NCI-H1694 (cell line): ENCODE results near the gene PNKD.
A peak's percentile ranks its signal among the peaks of the same experiment; 100 is the strongest.
"Not testable (repeated sequence)": the region's sequence is repeated elsewhere in the genome, so short reads cannot be mapped to it uniquely, and the experiment has no call there.

Experiments
- DNase-seq: peaks from one replicate; lab custom pipeline; 2025; lab: John Stamatoyannopoulos, UW

The PNKD gene

DNA sequence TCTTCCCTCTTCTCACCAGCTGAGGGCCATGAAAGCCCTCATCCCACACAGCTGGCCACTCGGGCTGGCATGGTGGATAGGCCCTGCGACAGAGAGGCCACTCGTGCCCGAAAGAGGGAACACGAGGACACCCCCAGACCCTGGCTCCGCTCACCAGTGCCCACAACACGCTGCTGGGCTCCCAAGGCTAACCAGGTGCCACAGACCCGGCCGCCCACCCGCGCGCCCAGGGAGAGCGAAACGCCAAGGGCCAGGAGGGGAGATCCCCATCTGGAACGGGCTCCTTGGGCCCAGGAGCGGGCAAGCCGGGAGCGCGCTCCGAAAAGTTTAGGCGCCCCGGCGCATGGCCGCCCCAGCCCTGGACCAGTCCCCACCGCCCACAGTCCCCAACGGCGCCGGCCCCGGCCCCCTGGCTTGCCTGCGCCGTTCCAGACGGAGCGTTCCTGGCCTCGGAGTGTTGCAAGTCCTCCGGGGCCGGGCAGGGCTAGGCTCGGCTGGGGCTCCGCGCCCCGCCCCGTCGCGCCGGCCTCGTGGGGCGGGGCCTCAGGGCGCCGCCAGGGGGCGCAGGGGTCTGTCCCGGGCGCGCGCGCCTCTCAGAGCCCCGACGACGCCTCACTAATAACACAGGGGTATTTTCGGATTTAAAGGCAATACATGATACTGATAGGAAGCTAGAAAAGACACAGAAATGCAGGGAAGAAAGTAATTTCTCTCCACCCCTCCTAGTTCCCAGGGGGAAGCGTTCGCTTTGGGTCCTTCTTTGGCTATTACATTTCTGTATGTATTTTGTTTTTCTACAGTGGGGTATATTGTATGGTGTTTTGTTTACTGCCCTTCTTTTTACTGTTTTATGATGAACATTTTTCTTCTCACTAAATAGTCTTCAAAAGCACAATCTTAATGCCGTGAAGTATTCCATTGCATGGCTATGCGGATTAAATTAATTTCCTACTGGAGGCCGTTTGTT is 22.0 kb downstream of the PNKD start, which contains the start of gene TMBIM1:
TMBIM1 (minus strand) TSS at position 456 of the 967 bp plus-strand sequence. CDS start 10,362 bp downstream, outside the sequence.
- no peak for DNase-seq

DNA sequence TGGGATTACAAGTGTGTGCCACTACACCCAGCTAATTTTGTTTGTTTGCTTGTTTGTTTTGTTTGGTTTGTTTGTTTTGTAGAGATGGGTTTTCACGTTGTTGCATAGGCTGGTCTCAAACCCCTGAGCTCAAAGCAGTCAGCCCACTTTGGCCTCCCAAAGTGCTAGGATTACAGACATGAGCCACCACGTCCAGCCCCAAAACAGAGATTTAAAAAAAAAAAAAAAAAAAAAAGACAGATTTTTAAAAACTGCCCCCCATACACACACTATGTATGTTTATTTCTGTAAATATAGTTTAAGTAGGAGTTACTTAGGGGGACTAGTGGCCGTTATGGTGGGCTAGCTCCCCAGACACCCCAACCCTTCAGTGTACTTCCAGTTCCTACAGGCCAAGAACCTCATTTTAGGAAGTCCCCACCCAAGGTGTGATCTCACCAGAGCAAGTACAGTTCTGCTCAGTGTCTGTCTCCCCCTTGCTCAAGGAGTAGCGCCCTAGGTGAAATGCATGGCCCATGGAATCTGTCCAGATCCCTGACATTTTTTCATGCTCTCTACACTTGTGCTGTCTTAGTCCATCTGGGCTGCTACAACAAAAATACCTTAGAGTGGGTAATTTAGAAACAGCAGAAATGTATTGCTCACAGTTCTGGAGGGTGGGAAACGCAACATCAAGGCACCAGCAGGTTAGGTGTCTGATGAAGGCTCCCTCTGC is 23.6 kb downstream of the PNKD start:
- DNase-seq: no peak

DNA sequence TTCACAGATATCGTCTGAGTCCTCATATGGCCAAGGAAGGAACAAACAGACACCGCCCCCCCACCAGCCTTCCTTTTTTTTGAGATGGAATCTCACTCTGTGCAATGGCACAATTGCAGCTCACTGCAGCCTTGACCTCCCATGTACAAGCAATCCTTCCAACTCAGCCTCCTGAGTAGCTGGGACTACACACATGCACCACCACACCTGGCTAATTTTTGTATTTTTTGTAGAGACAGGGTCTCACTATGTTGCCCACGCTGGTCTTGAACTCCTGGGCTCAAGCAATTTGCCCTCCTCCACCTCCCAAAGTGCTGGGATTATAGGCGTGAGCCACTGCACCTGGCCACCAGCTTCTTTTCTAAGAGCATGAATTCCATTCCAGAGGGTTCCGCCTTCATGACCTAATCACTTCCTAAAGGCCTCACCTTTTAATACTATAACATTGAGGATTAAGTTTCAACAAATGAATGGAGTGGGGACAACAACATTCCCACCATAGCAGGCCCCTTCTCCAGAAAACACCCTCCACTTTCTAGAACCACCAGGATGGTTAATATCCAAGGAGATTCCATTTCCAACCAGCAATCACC is 24.2 kb downstream of the PNKD start:
- DNase-seq: no peak

DNA sequence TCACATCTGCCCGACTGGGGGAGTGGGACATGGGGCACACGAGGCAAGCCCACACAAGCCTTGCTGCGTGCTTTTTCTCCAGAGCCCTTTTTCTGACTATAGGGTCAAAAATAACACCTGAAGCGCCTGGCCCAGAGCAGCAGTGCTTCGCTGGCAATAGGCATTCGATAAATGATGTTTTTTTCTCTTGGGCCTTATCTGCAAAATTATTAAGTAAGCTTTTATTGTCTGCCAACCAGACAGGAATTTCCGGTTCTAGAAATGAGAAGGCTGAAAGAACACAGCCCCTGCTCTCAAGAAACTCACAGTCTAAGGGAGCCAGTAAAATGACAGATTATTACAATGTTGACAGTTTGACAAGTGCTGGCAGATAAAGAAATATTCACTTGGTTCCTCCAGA is 24.7 kb downstream of the PNKD start:
- DNase-seq: no peak

DNA sequence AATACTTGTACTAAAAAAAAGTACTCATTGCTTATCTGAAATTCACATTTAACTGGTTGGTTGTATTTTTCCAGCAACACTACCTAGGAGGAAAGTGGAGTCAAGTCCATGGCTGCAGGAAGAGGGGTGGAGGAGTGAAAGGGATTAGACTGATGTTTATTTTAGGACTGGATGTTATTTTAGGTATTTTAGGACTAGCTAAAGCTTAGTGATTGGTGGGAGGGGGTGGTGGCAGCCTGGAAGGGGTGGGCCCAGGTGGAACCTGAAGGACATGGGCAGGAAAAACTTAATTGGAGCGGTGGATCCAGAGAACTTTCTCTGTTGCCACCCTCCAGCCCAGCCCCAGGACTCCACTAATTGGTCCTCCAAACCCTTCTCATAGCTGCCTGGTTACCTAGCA is 25.9 kb downstream of the PNKD start:
- DNase-seq: no peak

DNA sequence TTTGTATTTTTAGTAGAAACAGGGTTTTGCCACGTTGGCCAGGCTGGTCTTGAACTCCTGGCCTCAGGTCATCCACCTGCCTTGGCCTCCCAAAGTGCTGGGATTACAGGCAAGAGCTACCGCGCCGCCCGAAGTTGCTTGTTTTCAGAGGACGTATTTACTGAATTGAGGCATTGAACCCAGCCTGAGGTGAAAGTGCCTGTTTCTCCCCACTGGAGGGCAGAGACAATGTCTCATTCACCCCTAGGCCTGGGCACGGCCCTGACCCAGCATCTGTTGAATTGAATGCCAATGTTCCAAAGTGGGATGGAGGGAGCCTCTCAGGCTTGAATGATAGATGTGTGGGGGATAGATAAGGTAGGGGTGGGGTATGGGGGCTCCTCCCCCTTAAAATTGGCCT is 26.5 kb downstream of the PNKD start:
- DNase-seq: no peak

DNA sequence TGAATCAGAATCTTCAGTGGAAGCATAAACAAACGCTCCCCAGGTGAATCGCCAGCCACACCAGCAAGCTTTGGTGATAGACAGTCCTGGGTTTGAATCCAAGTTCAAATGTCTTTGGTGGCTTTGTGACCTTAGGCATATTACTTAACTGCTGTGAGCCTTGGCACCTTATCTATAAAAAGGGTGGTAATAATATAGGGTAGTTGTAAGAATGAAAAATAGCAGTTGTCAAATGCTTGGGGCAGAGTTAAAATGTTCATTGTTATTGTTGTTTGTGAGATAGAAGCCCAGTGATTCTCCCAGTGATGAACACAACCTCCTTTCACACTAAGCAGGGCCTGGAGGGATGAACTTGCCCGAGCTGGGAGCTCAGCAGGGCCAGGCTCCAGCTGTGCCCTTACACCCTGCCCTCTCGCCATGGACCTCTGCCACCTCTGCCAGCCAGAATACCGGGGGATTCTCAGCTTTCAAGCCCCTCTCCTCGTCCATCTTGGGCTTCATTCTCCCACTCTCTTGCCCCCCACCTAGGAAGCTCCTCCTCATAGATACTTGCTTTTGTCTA is 28.1 kb downstream of the PNKD start:
- DNase-seq: no peak

DNA sequence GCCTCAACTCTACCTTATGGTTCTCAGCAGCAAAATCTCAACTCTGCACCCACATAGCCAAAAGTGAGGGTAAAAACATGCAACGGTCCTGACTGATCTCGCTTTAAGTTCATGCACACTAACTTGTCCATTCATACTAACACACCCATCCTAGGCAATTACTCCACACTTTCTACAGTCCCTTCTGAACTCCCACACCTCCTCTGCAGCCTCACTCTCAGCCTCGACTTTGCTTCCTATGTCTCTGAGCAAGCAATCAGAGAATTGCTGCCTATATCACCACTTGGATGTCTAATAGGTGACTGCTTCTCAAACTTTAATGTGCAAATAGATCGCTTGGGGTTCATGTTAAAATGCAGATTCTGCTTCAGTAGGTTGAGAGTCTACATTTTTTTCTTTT is 29.8 kb downstream of the PNKD start:
- DNase-seq: no peak

DNA sequence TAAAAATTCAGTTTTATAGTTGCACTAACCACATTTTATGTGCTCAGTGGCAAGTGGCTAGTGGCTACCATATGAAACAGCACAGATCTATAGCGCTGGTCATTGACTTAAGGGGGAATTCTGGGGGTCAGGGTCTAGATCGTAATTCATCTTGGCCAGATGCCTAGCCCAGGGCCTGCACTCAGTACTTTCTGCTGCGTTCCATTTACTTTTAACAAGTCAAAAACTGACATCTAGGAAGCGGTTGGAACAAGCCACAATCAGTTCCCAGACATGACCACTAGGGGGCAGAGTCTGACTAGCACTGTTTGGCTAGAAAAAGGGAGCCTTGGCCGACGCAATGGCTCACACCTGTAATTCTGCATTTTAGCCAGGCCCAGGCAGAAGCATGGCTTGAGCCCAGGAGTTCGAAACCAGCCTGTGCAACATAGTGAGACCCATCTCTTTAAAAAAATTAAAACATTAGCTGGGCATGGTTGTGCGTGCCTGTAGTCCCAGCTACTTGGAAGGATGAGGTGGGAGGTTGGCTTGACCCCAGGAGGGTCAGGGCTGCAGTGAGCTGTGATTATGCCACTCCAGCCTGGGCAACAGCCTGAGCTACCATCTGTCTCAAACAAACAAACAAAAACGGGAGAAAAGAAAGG is 31.0 kb downstream of the PNKD start:
- peak; percentile 90 for DNase-seq

DNA sequence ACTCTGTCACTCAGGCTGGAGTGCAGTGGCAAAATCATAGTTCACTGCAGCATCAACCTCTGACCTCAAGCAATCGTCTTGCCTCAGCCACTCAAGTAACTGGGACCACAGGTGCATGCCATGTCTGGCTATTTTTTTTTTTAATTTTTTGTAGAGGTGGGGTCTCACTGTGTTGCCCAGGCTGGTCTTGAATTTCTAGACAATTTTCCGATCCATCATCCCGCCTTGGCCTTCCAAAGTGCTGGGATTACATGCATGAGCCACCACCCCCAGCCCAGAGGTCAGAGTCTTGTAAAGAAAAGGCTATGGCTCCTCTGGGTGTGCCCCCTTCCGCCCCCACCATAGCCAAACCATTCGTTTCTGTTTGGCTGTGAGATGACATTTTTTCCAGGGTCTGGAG is 35.1 kb downstream of the PNKD start:
- DNase-seq: no peak

DNA sequence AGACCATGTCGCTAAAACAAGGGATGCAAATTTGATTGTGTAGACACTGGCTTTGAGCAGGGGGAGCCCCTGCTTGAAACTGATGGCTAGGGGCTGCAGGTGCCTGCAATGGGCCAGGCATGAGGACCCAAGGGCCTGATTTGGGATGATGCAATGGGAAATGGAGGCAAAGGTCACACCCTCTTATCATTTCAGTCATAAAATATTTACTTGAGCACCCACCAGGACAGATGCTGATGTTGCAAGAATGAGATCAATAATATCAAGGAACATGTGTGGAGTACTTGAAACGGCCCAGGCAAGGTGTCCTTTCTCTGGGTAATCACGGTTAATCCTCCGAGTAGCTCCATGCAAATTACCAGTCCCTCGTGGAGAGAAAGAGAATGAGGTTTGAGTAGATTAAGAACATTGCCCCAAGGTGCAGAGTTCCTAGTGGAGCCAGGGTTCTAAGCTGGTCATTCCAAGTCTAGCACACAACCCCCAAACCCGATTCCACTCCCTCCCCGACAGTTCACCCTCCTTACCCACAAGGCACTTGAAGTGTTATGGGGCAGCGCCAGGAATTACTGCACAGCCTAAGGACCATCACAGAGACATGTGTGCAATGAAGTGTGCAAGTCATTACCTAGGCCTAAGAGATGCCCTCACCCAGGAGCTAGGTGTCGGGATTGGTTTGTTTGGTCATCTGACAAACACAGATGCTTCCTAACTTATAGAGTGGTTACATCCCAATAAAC is 36.0 kb downstream of the PNKD start:
- no peak for DNase-seq

DNA sequence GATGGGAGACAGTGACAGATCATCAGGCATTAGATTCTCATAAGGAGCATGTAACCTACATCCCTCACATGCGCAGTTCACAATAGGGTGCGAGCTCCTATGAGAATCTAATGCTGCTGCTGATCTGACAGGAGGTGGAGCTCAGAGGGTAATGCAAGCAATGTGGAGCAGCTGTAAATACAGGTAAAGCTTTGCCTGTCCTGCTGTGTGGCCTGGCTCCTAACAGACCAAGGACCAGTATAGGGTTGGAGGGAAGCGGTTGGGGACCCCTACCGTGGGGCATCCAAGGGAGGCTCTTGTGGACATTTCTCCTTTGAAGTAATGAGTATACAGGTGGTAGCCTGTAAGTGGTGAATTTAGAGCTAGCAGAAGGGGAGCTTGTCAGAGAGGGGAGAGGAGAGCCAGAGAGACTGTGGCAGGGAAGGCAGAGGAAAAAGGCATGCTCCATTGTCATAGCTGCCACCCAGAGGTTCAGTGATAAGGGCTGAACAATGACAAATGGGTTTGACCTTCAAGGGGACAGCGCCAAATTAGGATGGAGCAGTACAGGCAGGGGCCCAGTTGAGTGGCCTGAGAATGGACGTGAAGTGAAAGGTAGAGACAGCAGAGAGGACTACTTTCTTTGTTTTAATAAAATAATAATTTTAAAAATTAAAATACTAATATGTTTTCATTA is 37.2 kb downstream of the PNKD start:
- DNase-seq: no peak

DNA sequence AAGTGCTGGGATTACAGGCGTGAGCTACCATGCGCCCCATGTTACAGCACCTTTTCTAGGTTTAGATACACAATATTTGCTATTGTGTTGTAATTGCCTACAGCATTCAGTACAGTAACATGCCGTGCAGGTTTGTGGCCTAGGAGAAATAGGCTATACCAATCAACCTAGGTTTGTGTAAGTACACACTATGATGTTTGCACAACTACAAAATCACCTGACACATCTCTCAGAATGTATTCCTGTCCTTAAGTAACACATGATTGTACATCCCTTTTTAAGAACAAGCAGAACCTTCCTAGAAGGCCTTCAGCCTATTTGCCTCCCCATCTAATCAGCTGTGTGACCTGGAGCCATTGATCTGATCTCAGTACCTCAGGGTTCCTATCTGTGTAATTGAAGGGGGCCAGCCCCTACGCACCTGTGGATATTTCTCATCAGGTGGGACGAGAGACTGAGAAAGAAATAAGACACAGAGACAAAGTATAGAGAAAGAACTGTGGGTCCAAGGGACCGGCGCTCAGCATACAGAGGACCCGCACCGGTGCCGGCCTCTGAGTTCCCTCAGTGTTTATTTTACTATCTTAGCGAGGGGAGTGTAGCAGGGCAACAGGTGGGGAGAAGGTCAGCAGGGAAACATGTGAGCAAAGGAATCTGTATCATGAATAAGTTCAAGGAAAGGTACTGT is 40.7 kb downstream of the PNKD start:
- no peak for DNase-seq

DNA sequence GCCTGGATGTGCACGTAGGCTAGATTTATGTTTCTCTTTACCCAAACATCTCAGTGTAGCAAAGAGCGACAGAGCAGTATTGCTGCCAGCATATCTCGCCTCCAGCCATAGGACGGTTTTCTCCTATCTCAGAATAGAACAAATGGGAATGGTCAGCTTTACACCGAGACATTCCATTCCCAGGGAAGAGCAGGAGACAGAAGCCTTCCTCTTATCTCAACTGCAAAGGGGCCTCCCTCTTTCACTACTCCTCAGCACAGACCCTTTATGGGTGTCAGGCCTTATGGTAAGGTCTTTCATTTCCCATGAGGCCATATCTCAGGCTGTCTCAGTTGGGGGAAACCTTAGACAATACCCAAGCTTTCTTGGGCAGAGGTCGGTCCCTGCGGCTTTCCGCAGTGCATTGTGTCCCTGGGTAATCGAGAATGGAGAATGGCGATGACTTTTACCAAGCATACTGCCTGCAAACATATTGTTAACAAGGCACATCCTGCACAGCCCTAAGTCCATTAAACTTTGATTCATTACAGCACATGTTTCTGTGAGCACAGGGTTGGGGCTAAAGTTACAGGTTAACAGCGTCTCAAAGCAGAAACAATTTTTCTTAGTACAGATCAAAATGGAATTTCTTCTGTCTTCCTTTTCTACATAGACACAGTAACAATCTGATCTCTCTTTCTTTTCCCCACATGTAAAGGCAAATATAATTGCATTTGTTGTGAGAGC is 41.4 kb downstream of the PNKD start:
- DNase-seq: not testable (repeated sequence)

DNA sequence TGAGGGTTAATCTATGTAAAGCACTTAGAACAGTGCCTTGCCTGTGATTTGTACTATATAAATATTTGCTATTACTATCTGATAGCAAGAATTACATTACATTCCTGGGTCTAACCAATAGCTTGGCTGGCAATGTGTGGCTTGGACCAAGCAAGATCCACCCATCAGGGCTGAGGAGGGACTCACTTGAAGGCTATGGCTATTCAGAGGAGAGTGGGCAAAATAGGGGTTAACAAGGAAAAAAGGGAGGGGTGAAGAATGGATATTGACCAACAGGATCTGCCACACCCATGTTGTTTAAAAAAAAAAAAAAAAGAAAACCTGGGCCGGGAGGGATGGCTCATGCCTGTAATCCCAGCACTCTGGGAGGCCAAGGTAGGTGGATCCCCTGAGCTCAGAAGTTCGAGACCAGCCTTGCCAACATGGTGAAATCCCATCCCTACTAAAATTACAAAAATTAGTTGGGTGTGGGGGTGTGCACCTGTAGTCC is 42.0 kb downstream of the PNKD start:
- no peak for DNase-seq

DNA sequence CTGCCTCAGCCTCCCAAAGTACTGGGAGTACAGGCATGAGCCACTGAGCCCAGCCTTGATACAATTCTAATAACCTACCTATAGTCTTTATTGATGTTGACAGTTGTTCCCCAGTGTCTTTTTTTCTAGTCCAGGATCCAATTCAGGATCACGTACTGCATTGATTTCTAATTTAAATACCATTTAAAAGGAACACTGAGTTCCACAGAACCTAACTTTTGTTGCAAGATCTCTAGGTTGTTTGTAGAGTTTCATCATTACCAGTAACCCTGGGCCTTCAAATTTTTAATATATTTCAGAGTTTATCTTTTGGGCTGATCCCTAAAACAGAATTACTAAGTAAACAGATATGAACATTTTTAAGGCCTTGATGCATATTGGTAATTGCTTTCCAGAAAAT is 43.0 kb downstream of the PNKD start:
- DNase-seq: no peak

DNA sequence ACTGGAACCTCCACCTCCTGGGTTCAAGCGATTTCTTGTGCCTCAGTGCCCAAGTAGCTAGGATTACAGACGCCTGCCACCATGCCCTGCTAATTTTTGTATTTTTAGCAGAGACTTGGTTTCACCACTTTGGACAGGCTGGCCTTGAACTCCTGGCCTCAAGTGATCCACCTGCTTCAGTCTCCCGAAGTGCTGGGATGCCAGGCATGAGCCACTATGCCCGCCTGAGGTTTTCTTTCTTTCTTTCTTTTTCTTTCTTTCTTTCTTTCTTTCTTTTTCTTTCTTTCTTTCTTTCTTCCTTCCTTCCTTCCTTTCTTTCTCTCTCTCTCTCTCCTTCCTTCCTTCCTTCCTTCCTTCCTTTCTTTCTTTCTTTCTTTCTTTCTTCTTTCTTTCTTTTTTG is 44.4 kb downstream of the PNKD start:
- DNase-seq: not testable (repeated sequence)

DNA sequence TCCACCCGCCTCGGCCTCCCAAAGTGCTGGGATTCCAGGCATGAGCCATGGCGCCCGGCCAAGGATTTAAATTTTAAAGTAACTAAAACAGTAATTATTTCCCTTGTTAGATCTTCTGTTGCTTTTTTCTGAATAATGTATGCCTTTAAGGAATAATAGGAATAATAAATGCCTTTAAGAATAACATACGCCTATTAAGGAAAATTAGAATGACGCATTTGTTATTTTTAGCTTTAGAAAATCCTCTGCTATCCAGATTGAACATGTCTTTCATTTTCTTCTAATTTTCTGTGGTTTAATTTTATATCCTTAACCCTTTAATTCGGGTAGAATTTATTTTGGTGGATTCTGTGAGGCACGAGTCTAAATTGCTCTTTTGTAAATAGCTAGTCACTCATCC is 45.1 kb downstream of the PNKD start:
- no peak for DNase-seq

DNA sequence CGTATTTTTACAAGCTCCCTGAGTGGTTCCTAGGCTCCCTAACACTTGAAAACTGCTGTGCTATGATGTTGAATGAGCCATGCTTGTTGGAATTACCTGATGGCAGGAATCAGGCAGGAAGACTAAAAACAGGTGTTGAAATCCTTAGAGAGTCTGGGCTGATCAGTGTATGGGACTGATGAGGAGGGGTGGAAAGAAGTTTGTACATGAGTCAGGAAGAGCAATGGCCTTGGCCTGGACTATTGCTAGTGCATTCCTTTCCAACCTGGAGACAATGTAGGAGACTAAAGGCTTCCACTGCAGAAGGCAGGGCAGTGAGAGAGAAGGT is 46.9 kb downstream of the PNKD start:
- no peak for DNase-seq
